Skeletal muscle satellite cell (primary cell): Measurements from ENCODE around the gene RPS2.
A peak's percentile ranks its signal among the peaks of the same experiment; 100 is the strongest.
"Not testable (repeated sequence)": the region's sequence is repeated elsewhere in the genome, so short reads cannot be mapped to it uniquely, and the experiment has no call there.

Experiments
- H3K27me3 ChIP-seq: 2 replicates; pipeline ENCODE4 v1.7.0; 2013; ENCODE audit warnings: low read length; ENCODE audit not compliant: control insufficient read depth, insufficient read depth
- H3K36me3 ChIP-seq: 2 replicates; pipeline ENCODE4 v1.7.0; 2013; ENCODE audit warnings: mild to moderate bottlenecking, control low read depth, low read length; ENCODE audit not compliant: insufficient read depth
- H3K4me1 ChIP-seq: 2 replicates; pipeline ENCODE4 v1.7.0; 2013; ENCODE audit warnings: low read length; ENCODE audit not compliant: control insufficient read depth, insufficient read depth
- H3K4me2 ChIP-seq: 2 replicates; pipeline ENCODE4 v1.7.0; 2013; ENCODE audit warnings: mild to moderate bottlenecking, low read length
- H3K4me3 ChIP-seq: 2 replicates; pipeline ENCODE4 v1.7.0; 2013; ENCODE audit warnings: low read length
- H3K9ac ChIP-seq: 2 replicates; pipeline ENCODE4 v1.7.0; 2013; ENCODE audit warnings: mild to moderate bottlenecking, low read depth, low read length, moderate library complexity
- H3K9me3 ChIP-seq: replicated peaks from 2 replicates; pipeline ENCODE4 v1.7.0; 2013; ENCODE audit warnings: mild to moderate bottlenecking, control low read depth, low read length

The RPS2 gene

DNA sequence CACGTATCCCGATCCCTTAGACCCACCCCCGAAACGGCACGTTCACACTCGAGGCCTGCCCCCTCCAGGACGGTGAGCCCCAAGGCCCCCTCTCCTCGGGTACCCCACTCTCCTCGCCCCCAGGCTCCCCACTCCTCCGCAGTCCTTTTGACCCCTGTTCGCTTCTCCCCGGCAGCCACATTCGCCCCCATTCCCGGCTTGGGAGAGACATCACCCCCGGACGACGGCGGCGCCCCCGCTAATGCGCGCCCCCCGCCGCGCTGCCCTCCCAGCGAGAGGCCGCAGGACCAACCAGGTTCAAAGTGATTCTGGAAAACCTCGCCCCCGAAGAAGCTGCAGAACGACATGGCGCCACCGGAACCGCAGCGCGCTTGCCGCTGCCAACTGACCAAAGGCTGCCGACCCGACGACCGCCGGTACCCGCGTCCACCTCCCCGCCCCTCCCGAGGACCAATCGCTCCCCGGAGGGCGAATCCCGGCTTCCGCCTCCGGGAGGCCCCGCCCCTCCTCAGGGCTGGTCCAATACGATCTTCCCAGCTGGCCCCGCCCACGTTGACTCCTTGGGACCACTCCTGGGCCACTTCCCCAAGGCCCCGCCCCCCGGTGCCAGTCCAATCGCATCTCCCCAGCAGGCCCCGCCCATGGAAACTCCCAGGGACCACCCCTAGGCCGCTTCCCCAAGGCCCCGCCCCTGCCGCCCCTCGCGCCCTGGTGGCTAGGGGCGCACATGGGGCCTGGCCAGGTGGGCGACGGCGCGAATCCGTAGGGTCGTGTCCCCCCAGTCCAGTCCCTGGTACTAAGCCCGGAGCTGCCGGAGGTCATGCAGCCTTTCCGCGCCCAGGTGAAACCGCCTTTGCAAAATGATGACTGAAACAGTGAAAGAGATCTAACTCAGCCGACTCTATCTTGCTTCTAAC lies 21.6 kb downstream of the RPS2 start, which contains the start of gene MSRB1:
TSS of gene MSRB1 (minus strand) at position 390 of the 917 bp plus-strand sequence. CDS start at position 347, 43 bp downstream.
- Histone ChIP-seq H3K4me1 (peaks cover 22% of the 10 kb centered on the region), H3K4me2 (peak within 1 kb of the TSS; percentile 95), H3K36me3 (peaks cover 22% of the 10 kb centered on the region), H3K4me3 (peak within 1 kb of the TSS; percentile 93), H3K9me3 (no peaks in the 10 kb centered on the region), H3K9ac (peak within 1 kb of the TSS; percentile 87), H3K27me3 (no peaks in the 10 kb centered on the region)

DNA sequence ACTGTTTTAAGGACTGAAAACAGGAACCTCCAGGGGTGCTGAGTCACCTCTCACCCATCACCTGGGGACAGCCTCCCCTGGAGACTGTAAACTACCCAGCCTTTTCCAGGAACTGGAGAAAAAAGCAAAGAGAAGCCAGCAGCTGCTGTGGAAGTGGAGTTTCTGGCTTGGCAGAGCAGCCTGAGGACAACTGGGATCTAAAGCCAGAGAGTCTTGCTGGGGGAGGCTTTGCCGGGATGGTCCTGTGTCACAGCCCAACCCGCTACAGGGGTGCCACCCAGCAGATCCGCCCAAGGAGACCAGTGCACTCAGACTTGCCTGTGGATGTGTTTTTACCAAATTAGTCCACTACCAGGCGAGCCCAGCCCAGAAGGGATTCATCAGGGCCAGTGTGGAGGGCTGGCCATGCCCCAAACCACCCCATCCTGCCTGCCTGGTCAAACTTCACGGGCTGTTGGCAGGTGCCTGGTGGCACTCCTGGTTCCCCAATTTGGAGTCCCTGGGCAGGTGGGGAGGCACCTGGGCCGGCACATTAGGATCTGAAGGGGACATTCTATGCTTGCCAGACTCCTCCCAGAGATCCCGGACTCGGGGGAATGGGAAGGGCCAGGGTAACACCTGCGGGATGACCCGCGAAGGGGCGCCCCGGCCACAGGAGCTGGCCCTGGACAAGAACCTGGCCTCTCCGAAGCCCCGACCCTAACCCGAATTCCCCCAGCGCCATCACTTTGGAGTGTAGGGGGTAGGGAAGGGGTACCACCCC lies 22.4 kb downstream of the RPS2 start:
- Histone ChIP-seq H3K9ac (peak overlapping the region; percentile 87), H3K9me3 (no peaks in the 10 kb centered on the region), H3K27me3 (no peaks in the 10 kb centered on the region), H3K4me2 (peak overlapping the region; percentile 95), H3K36me3 (peaks cover 25% of the 10 kb centered on the region), H3K4me3 (peak overlapping the region; percentile 93), H3K4me1 (peaks cover 22% of the 10 kb centered on the region)

DNA sequence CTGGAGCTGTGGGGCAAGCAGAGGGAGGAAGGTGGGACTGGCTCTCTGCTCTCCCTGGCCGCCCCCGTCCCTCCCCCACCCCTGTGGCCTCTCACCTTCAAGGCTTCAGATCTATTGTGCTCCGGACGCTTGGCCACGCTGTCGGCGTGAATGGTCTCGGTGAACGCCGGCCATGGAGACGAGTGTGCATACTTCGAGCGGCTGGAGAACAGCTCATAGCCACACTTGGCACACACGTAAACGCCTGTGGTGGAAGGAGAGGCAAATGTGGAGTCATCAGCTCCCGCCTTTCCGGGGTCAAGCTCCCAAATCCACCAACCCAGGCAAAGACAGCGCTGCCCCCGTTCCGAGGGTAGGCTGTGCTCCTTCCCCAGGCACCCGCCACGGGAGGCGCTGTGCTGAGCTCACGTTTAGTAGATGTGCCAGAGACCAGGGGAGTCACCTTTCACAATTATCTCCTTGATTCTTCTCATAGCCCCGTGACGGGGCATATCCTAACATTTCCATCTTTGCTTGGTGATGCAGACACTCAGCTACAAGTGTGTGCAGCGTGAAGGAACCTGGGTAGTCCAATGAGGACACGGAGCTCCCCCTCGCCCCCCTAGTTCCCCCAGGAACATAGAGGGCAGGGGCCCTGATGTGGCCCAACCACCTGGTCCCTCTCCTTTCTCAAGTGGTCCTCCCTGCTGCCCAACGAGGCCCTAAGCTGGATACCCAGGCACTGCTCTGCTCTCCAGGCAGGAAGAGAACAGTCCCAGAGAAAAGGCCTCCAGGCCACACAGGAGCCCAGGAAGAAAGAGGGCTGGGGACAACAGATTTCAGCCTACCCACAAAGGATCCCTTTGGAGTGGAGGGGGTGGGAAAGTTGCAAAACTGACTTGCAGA lies 23.2 kb downstream of the RPS2 start:
- peak overlapping the region; percentile 93 for H3K4me3 ChIP-seq
- peaks cover 25% of the 10 kb centered on the region for H3K36me3 ChIP-seq
- H3K27me3 ChIP-seq: no peaks in the 10 kb centered on the region
- peak overlapping the region; percentile 87 for H3K9ac ChIP-seq
- peak overlapping the region; percentile 95 for H3K4me2 ChIP-seq
- H3K9me3 ChIP-seq: no peaks in the 10 kb centered on the region
- H3K4me1 ChIP-seq: peaks cover 22% of the 10 kb centered on the region

DNA sequence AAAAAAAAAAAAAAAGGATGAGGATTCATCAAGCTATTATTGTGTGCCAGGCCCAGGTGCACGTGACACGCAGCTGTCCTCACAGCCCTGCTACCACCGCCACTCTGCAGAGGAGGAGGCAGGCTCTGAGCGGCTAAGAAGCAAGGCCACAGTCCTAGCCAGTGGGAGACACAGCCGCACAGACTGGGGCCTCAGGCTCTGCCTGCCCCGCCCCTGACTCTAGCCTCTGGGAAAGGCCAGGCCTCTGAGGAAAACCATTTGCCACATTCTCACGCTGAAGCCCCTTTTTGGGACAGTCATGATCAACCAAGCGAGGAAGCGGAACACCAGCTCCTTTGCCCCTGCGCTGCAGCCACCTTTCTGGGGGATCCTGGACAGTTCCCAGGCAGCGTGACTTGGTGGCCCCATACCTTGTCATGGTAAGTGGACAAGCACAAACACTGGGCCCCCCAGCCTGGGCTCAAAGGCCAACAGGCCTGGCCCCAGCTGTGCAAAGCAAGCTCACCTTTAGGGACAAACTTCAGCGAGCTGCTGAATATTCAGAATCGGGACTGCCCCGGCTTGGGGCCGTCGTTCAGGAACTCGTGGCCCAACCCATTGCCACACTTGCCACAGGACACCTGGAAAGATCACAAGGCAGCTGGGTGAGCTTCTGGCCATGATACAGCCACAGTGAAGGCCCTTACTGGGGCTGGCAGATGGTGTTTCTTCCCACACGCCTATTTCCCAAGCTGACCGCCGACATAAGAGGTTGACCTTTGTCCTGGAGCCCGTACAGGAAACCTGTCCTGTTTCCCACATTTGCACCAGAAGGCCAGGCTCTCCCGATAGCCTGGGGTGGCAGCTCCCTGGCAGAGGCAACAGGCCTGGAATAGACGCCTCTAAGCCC lies 24.1 kb downstream of the RPS2 start:
- no peak overlapping the region for H3K4me3 ChIP-seq
- H3K4me1 ChIP-seq: peaks cover 23% of the 10 kb centered on the region
- H3K27me3 ChIP-seq: no peaks in the 10 kb centered on the region
- peaks cover 25% of the 10 kb centered on the region for H3K36me3 ChIP-seq
- no peak overlapping the region for H3K9ac ChIP-seq
- H3K4me2 ChIP-seq: no peak overlapping the region
- no peaks in the 10 kb centered on the region for H3K9me3 ChIP-seq

DNA sequence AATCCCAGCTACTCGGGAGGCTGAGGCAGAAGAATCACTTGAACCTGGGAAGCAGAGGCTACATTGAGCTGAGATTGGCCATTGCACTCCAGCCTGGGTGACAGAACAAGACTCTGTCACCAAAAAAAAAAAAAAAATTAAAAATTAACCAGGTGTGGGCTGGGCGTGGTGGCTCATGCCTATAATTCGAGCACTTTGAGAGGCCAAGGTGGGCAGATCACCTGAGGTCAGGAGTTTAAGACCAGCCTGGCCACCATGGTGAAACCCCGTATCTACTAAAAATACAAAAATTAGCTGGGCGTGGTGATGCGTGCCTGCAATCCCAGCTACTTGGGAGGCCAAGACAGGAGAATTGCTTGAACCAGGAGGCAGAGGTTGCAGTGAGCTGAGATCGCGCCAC lies 24.8 kb downstream of the RPS2 start:
- H3K9ac ChIP-seq, H3K9me3 ChIP-seq, H3K4me3 ChIP-seq, H3K4me2 ChIP-seq, H3K27me3 ChIP-seq: not testable (repeated sequence)
- H3K36me3 ChIP-seq: peaks cover 25% of the 10 kb centered on the region
- H3K4me1 ChIP-seq: peaks cover 25% of the 10 kb centered on the region

DNA sequence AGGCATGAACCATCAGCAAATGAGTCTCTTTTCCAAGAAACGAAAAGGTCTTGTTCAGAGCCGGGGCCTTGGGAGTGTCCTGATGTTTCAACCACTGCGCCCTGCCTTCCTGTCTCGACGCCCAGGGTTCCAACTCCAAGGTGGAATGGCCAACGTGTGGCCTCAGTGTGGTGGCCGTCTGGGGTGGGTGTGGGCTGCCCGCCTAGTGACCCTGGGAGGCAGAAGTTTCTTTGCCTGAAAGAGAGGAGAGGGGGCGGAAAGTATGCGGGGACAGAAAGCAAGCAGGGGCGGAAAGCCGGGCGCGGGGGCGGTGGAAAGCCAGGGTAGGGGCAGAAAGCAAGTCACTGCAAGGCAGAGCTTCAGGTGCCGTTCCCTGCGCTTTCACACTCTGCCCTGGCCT lies 25.7 kb downstream of the RPS2 start:
- H3K9me3 ChIP-seq: no peaks in the 10 kb centered on the region
- no peak overlapping the region for H3K4me3 ChIP-seq
- H3K36me3 ChIP-seq: peaks cover 25% of the 10 kb centered on the region
- H3K4me1 ChIP-seq: peaks cover 22% of the 10 kb centered on the region
- H3K4me2 ChIP-seq: no peak overlapping the region
- no peaks in the 10 kb centered on the region for H3K27me3 ChIP-seq
- no peak overlapping the region for H3K9ac ChIP-seq

DNA sequence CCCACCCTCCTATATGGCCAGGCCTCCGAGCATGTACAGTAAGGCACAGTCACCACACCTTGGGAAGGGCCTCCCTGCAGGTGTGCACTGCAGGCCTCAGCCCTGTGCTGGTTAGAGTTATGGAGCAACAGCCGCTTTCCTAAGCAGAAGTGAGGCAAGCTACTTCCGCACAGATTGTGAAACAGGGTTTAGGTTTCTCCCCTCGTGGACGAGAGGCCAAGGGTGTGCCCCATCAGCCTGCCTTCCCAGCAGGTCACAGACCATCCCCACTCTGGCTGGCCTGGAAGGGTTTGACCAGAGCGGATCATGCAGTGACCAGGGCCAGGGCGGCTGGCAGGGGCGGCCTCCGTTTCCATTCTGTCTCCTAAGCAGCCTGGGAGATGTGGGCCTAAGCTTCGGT lies 26.3 kb downstream of the RPS2 start:
- H3K27me3 ChIP-seq: peaks cover 3% of the 10 kb centered on the region
- H3K36me3 ChIP-seq: peaks cover 25% of the 10 kb centered on the region
- H3K4me1 ChIP-seq: peaks cover 16% of the 10 kb centered on the region
- H3K9ac ChIP-seq: no peak overlapping the region
- H3K4me2 ChIP-seq: no peak overlapping the region
- H3K9me3 ChIP-seq: no peaks in the 10 kb centered on the region
- H3K4me3 ChIP-seq: no peak overlapping the region

DNA sequence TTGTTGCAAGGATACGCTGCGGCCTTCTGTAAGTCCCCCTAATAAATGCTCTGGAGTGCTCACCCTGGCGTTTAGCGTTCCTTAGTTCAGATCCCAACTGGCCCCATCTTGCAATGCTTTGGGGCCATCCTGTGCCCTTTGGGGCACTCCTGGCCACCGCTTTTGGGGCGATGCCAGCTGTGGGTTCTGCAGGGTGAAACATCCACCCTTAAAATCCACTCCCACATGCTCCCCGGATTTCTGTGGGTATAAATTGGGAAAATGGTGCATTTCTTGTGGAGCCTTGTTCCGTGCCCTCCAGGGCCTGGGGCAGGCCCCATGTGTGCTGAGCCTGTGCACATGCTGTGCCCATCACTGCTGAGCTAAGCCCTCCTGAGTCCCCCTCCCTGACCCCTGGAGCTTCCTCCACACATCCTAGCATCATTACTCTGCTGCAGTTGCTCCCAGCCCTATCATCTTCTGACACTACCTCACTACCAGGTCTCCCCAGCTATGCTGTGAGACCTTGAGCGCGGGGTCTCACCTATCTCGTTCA lies 27.6 kb downstream of the RPS2 start:
- no peaks in the 10 kb centered on the region for H3K9me3 ChIP-seq
- H3K27me3 ChIP-seq: peaks cover 3% of the 10 kb centered on the region
- H3K4me1 ChIP-seq: peaks cover 8% of the 10 kb centered on the region
- no peak overlapping the region for H3K9ac ChIP-seq
- no peak overlapping the region for H3K4me3 ChIP-seq
- peaks cover 25% of the 10 kb centered on the region for H3K36me3 ChIP-seq
- no peak overlapping the region for H3K4me2 ChIP-seq

DNA sequence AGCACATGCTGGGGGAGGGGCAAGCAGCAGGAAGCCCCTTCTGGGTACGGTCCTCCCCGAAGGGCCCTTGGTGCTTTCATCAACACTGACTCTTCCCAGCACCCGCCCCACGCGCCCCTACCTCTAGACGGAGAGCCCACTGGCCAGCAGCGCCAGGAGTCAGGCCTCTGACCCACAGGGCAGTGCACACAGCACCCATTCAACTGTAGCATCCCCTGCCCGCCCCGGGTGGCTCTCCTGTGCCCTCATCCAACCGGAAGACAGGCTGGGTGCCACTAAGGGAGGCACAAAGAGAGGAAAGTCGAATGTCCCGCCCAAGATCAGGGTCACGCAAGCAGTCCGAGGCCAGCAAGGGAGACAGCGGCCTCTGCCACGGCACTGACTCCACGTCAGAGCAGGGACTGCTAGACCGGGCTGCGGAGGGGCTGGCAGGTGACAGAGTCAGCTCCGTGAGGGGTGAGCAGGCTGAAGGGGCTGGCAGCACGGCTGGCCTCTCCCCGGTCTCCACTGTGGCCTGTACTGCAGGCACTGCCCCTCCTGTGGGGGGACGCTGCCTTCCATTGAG lies 31.4 kb downstream of the RPS2 start:
- Histone ChIP-seq H3K9me3 (no peaks in the 10 kb centered on the region), H3K4me3 (no peak overlapping the region), H3K9ac (no peak overlapping the region)

More for the DNA sequence above, 31.4 kb downstream of the RPS2 start:
- H3K4me2 ChIP-seq: no peak overlapping the region
- peaks cover 4% of the 10 kb centered on the region for H3K36me3 ChIP-seq
- H3K27me3 ChIP-seq: peaks cover 3% of the 10 kb centered on the region
- H3K4me1 ChIP-seq: peaks cover 7% of the 10 kb centered on the region
